HFFc6 (cell line): ENCODE results near the gene CFDP1. TPM values are rescaled to one million over a fixed set of nuclear protein-coding genes. Genes with fewer than 3 reads are reported as not detected.
"Not testable (repeated sequence)": the region's sequence is repeated elsewhere in the genome, so short reads cannot be mapped to it uniquely, and the experiment has no call there.

Experiments
- DNase-seq: peaks from one replicate; pipeline ENCODE4 v3.0.0-alpha.2; 2018
- H3K27ac Mint-ChIP-seq: 2 replicates; pipeline ENCODE4 v1.8.0; 2020; ENCODE audit warnings: mild to moderate bottlenecking, mixed read lengths
- H3K27me3 Mint-ChIP-seq: 2 replicates; pipeline ENCODE4 v1.8.0; 2021; ENCODE audit warnings: mild to moderate bottlenecking, moderate library complexity, mixed read lengths; ENCODE audit not compliant: insufficient read depth
- H3K36me3 Mint-ChIP-seq: 2 replicates; pipeline ENCODE4 v1.8.0; 2021; ENCODE audit warnings: low read depth, mixed read lengths
- H3K4me1 Mint-ChIP-seq: 2 replicates; pipeline ENCODE4 v1.8.0; 2020; ENCODE audit warnings: low read depth, mixed read lengths
- H3K4me3 Mint-ChIP-seq: 2 replicates; pipeline ENCODE4 v1.8.0; 2020; ENCODE audit warnings: mild to moderate bottlenecking, moderate library complexity, mixed read lengths
- H3K9me3 Mint-ChIP-seq: 2 replicates; pipeline ENCODE4 v1.8.0; 2020; ENCODE audit warnings: mild to moderate bottlenecking, mixed read lengths
- total RNA-seq, 6 experiments: library from RNA; stranded (reverse); fragmentation: NEBNext Ultra II Directional; extraction: Animal tissue kit (Norgen Biotek cat#: 25700); gene quantifications; 2 replicates in 1 of 6; 3 replicates in 5 of 6; pipeline ENCODE4 v1.2.3, GENCODE V29; 2021
- TF ChIP-seq, protein P1 (sequence below): fragments of 200-600 bp; sonication (generic); IDR thresholded peaks from 2 replicates; pipeline ENCODE4 v1.5.0; 2021; ENCODE audit warnings: antibody characterized with exemption, mild to moderate bottlenecking

Gene CFDP1
- total RNA-seq, 6 experiments from 2014 or later: 33.0 to 43.1 (median 37.6) TPM

GRCh38 chr16:75288181-75288580 lies 145.1 kb downstream of the CFDP1 start:
- Mint-ChIP-seq H3K27ac (peak overlapping the region; percentile 16; the same call in 1 of the 2 replicates), H3K36me3 (peaks cover 32% of the 10 kb centered on the region), H3K9me3 (no peaks in the 10 kb centered on the region), H3K4me1 (peaks cover 34% of the 10 kb centered on the region), H3K27me3 (peaks cover 5% of the 10 kb centered on the region), H3K4me3 (no peak overlapping the region)
- DNase-seq: no peak
- TF ChIP-seq, protein P1, sequence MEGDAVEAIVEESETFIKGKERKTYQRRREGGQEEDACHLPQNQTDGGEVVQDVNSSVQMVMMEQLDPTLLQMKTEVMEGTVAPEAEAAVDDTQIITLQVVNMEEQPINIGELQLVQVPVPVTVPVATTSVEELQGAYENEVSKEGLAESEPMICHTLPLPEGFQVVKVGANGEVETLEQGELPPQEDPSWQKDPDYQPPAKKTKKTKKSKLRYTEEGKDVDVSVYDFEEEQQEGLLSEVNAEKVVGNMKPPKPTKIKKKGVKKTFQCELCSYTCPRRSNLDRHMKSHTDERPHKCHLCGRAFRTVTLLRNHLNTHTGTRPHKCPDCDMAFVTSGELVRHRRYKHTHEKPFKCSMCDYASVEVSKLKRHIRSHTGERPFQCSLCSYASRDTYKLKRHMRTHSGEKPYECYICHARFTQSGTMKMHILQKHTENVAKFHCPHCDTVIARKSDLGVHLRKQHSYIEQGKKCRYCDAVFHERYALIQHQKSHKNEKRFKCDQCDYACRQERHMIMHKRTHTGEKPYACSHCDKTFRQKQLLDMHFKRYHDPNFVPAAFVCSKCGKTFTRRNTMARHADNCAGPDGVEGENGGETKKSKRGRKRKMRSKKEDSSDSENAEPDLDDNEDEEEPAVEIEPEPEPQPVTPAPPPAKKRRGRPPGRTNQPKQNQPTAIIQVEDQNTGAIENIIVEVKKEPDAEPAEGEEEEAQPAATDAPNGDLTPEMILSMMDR: no peak

GRCh38 chr16:75287708-75288107 lies 145.6 kb downstream of the CFDP1 start:
- peaks cover 7% of the 10 kb centered on the region for H3K27me3 Mint-ChIP-seq

GRCh38 chr16:75286389-75286788 lies 146.9 kb downstream of the CFDP1 start:
- TF ChIP-seq, protein P1: no peak
- Mint-ChIP-seq H3K36me3 (peaks cover 18% of the 10 kb centered on the region), H3K9me3 (no peaks in the 10 kb centered on the region), H3K27me3 (peaks cover 7% of the 10 kb centered on the region), H3K27ac (no peak overlapping the region), H3K4me1 (peaks cover 25% of the 10 kb centered on the region), H3K4me3 (no peak overlapping the region)
- no peak for DNase-seq

More at GRCh38 chr16:75287708-75288107, 145.6 kb downstream of the CFDP1 start:
- H3K36me3 Mint-ChIP-seq: peaks cover 27% of the 10 kb centered on the region
- H3K9me3 Mint-ChIP-seq: no peaks in the 10 kb centered on the region
- H3K27ac Mint-ChIP-seq: no peak overlapping the region
- TF ChIP-seq, protein P1: no peak
- no peak overlapping the region for H3K4me3 Mint-ChIP-seq
- H3K4me1 Mint-ChIP-seq: peaks cover 30% of the 10 kb centered on the region
- no peak for DNase-seq

DNA sequence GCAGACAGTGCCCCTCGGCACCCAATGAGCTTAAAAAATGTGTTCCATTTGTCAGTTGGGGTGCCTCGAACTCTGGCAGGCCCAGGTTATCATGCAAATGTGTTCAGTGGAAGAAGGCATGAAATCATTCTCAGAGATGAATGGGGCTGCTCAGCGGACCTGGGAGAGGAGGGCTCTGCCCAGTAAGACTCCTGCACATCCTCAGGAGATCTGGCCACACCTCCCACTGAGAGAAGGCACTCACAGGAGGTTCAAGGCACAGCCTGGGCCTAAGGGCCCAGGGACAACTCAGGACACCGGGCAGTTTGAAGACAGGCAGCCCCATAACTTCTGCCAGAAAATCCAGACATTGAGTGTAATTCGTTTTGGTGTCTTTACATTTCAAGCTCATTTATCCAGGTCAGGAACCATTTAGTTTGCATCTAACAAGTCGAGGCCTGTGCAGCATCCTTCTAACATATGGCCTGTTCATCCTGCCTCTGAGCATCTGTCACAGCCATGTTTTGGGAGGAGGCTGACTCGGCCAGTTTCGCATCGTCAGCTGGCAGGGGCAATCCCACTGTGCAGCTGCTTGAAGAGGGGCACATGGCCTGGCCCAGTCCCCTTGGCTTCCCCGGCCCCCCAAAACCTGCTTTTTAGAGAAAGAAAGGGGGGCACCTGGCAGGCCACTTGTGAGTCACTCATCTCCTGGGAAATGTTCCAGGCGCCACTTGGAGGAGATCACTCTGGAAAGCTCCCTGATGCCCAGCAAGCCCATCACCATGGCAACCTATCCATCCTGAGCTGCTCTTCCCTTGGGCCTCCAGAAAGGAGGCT lies 150.6 kb downstream of the CFDP1 start:
- Mint-ChIP-seq H3K27ac (no peak overlapping the region; the same call in 1 of the 2 replicates), H3K4me3 (no peak overlapping the region)
- DNase-seq: no peak

DNA sequence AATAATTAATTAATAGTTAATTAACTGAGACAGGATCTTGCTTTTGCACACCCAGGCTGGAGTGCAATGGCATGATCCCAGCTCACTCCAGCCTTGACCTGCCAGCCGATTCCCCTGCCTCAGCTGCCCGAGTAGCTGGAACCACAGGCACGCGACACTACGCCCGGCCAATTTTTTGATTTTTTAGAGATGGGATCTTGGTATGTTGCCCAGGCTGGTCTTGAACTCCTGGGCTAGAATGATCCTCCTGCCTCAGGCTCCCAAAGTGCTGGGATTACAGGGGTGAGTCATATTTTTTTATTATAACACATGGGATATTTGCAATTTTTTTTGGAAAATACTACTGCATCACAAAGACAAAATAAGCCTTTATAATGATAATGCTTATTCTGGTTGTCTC lies 151.5 kb downstream of the CFDP1 start:
- H3K36me3 Mint-ChIP-seq: peaks cover 7% of the 10 kb centered on the region; the same call in 1 of the 2 replicates
- TF ChIP-seq, protein P1: no peak
- no peaks in the 10 kb centered on the region for H3K9me3 Mint-ChIP-seq
- H3K4me1 Mint-ChIP-seq: peaks cover 14% of the 10 kb centered on the region
- H3K27ac Mint-ChIP-seq: no peak overlapping the region
- no peak for DNase-seq
- peaks cover 7% of the 10 kb centered on the region for H3K27me3 Mint-ChIP-seq
- H3K4me3 Mint-ChIP-seq: no peak overlapping the region

More for the DNA sequence above, 150.6 kb downstream of the CFDP1 start:
- Mint-ChIP-seq H3K27me3 (peaks cover 7% of the 10 kb centered on the region), H3K4me1 (peaks cover 20% of the 10 kb centered on the region), H3K36me3 (peaks cover 7% of the 10 kb centered on the region; the same call in 1 of the 2 replicates), H3K9me3 (no peaks in the 10 kb centered on the region)
- TF ChIP-seq, protein P1: no peak

DNA sequence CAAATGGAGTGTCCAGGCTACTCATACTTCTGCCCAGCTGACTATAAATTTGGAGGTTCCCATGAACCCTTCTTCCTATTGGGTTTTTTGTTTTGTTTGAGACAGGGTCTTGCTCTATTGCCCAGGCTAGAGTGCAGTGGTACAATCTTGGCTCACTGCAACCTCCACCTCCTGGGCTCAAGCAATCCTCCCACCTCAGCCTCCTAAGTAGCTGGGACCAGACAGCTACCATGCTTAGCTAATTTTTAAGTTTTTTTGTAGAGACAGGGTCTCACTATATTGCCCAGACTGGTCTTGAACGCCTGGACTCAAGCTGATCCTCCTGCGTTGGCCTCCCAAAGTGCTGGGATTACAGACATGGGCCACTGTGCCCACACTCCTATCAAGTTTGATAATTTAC lies 152.3 kb downstream of the CFDP1 start:
- not testable (repeated sequence) for DNase-seq, H3K27me3 Mint-ChIP-seq, H3K4me3 Mint-ChIP-seq, H3K9me3 Mint-ChIP-seq, H3K27ac Mint-ChIP-seq, H3K36me3 Mint-ChIP-seq
- peaks cover 14% of the 10 kb centered on the region for H3K4me1 Mint-ChIP-seq
